ENCODE measurements around the gene CLSTN1.

Gene CLSTN1

DNA sequence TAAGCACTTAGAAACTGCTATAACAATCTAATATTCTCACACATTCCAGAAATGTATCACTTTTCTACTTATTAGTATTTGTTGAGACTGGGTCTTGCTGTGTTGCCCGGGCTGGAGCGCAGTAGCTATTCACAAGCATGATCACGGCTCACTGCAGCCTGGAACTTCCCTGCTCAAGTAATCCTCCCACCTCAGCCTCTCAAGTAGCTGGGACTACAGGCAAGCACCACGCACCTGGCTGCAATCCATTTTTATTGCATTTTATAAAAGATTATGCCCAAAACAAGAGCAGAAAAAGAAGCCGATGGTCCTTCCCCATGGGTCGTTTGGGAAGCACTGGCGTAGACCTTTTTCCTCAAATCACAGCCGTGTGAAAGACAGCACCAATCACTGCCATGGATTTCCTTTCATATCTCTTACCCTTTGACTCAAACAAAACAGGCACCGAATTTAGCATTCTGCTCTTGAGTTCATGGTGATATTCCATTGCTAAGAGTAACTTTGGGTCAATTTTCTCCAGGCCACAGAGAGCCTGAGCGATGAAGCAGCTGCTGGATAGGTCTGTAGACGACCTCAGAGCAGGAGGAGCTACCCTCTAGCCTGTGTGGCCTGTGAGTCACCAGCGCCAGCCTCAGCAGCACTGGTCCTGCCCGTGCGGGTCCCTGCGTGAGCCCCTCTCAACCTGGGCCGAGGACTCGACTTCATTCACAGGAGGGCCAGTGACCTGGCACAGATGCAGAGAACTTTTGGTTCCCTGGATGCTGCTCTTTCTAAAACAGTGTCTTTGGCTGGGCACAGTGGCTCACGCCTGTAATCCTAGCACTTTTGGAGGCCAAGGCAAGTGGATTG lies 91.4 kb downstream of the CLSTN1 start:
- H3K9ac ChIP-seq (ENCODE audit: low read length), result no peak overlapping the region

DNA sequence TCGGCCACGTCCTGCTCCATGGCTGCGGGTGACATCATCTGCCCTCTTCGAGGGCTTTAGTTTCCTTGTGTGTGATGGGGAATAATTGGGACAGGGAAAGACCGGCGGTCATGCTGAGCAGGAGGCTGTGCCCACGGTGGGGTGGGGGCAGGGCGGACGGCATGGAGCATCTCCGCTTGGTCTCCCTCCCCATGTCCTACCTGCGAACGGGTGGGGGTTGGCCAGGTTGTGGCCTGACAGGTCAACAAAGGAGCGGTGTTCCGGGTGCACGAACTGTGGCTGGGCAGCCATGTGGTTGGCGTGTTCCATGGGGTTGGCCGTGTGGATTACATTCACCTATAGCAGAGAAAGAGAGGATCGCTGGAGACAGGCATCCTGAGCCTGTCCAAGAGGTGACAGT lies 92.2 kb downstream of the CLSTN1 start:
- H3K4me3 ChIP-seq (ENCODE audit: low read length), result no peak overlapping the region
- no peaks in the 10 kb centered on the region for H3K4me1 ChIP-seq (ENCODE audit: control insufficient read depth, low read depth, low read length)
- no peaks in the 10 kb centered on the region for H3K9me3 ChIP-seq (ENCODE audit: control insufficient read depth, low read depth, low read length)
- no peak overlapping the region for H3K9ac ChIP-seq (ENCODE audit: low read length)
- H3K36me3 ChIP-seq (ENCODE audit: control insufficient read depth, low read depth, low read length), result peaks cover 84% of the 10 kb centered on the region
- H3K27me3 ChIP-seq (ENCODE audit: control insufficient read depth, insufficient read depth, low read length), result no peaks in the 10 kb centered on the region
- no peak overlapping the region for H3K27ac ChIP-seq (ENCODE audit: low read length)

More for the DNA sequence above, 91.4 kb downstream of the CLSTN1 start:
- Histone ChIP-seq H3K27ac (ENCODE audit: low read length) (no peak overlapping the region), H3K4me1 (ENCODE audit: control insufficient read depth, low read depth, low read length) (no peaks in the 10 kb centered on the region), H3K36me3 (ENCODE audit: control insufficient read depth, low read depth, low read length) (peaks cover 86% of the 10 kb centered on the region), H3K9me3 (ENCODE audit: control insufficient read depth, low read depth, low read length) (no peaks in the 10 kb centered on the region), H3K27me3 (ENCODE audit: control insufficient read depth, insufficient read depth, low read length) (no peaks in the 10 kb centered on the region), H3K4me3 (ENCODE audit: low read length) (no peak overlapping the region)

DNA sequence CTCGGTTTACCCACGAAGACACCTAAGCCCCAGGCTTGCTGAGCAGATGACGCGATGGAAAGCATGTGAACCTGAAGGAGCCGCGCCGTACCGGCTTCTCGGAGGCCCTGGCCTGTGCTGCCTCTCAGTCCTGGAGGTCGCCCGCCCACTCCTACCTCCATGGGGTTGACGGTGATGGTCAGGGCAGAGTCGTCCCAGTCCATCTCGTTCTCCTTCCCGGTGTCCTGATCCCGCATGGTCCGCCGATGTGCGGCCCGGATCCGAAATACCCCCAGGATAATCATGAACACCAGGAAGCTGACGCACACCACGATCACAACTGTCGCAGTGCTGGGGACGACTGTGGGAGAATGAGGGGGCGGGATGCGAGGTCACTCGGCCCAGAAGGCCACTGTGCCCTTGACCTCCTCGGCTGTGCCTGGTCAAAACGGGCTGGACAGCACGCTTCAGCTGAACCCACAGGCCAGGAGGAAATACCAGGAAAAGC lies 92.7 kb downstream of the CLSTN1 start:
- Histone ChIP-seq H3K36me3 (ENCODE audit: control insufficient read depth, low read depth, low read length) (peaks cover 79% of the 10 kb centered on the region), H3K27me3 (ENCODE audit: control insufficient read depth, insufficient read depth, low read length) (no peaks in the 10 kb centered on the region), H3K4me1 (ENCODE audit: control insufficient read depth, low read depth, low read length) (no peaks in the 10 kb centered on the region), H3K27ac (ENCODE audit: low read length) (no peak overlapping the region), H3K9ac (ENCODE audit: low read length) (no peak overlapping the region), H3K4me3 (ENCODE audit: low read length) (no peak overlapping the region), H3K9me3 (ENCODE audit: control insufficient read depth, low read depth, low read length) (no peaks in the 10 kb centered on the region)

DNA sequence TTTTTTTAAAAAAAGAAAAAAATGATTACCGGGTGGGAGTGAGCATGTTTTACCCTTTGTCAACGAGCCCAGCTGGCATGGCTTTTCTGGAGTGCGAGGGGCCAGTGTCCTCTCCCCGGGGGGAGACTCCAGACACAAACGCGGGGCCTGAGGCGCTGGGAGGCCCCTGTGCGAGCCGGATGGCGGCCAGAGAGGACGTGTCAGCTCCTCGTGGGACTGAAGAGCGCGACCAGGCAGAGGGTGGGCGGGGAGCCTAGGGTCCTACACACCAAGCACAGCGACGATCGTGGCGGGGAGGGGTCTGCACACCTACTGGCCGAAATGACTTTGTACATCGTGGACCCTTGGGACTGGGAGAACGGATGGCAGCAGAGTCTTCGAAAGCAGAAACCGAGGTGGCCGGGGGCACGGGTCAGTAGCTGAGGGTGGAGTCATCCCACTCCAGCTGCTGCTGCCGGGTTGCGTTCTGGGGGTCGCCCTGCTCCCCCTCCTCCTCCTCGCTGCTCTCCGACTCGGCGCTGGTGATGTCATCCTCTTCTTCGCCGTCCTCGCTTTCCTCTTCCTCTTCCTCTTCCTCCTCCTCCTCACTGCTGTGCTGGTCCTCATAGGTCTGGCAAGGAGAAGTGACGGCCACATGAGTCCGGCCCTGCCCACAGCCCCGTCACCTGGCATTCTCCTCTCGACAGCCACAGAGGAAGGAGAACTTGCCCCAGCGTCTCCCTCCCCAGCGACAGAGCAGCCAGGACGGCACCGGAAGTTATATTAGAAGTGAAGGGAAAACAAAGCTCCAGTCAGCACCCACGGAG lies 93.5 kb downstream of the CLSTN1 start:
- no peaks in the 10 kb centered on the region for H3K4me1 ChIP-seq (ENCODE audit: control insufficient read depth, low read depth, low read length)
- H3K9ac ChIP-seq (ENCODE audit: low read length), result no peak overlapping the region
- H3K4me3 ChIP-seq (ENCODE audit: low read length), result no peak overlapping the region
- peaks cover 71% of the 10 kb centered on the region for H3K36me3 ChIP-seq (ENCODE audit: control insufficient read depth, low read depth, low read length)
- no peak overlapping the region for H3K27ac ChIP-seq (ENCODE audit: low read length)
- H3K9me3 ChIP-seq (ENCODE audit: control insufficient read depth, low read depth, low read length), result no peaks in the 10 kb centered on the region
- no peaks in the 10 kb centered on the region for H3K27me3 ChIP-seq (ENCODE audit: control insufficient read depth, insufficient read depth, low read length)

DNA sequence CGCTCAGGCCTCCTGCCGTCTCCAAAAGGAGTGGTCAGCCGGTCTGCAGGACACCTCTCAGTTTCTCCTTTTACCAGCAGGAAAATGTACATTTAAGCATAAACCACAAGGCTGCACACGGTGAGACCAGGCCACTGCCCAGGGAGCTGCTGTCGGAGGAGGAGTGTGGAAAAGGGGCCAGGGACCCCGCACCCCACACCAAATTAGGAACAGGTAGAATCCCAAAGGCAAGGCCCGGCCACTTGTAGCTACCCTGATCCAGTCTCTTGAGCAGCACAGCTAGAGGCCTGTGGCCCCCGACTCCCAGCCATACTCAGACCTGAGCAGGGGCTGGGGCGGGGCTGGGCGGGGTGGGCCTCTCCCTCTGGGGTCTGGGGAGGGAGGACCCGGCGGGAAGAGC lies 94.2 kb downstream of the CLSTN1 start:
- peaks cover 63% of the 10 kb centered on the region for H3K36me3 ChIP-seq (ENCODE audit: control insufficient read depth, low read depth, low read length)
- H3K9ac ChIP-seq (ENCODE audit: low read length), result no peak overlapping the region
- H3K27ac ChIP-seq (ENCODE audit: low read length), result no peak overlapping the region

DNA sequence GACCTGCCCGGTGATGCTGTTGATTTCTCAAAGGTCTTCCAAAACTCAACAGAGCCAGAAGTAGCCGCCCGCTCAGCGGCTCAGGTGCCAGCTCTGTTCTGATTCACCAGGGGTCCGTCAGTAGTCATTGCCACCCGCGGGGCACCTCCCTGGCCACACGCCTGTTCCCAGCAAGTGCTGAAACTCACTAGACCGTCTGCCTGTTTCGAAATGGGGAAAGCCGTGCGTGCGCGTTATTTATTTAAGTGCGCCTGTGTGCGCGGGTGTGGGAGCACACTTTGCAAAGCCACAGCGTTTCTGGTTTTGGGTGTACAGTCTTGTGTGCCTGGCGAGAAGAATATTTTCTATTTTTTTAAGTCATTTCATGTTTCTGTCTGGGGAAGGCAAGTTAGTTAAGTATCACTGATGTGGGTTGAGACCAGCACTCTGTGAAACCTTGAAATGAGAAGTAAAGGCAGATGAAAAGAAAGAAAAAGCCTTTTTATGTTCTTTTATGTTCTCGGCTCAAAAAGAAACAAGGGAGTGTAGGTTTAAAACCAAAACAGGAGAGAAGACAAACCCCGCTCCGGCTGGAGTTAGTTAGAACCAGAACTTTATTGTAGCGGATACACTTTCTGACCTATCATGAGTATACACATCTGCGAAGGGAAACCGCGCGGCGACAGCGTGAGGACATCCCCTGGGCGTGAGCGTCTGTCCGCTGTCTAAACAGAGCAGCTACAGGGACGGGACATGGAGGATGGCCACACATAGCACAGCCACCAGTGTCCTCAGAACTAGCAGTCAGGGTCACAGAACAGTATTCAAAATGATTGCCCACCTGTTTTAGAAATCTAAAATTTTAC lies 95.1 kb downstream of the CLSTN1 start:
- Histone ChIP-seq H3K9ac (ENCODE audit: low read length) (no peak overlapping the region), H3K27me3 (ENCODE audit: control insufficient read depth, insufficient read depth, low read length) (no peaks in the 10 kb centered on the region), H3K4me3 (ENCODE audit: low read length) (no peak overlapping the region), H3K36me3 (ENCODE audit: control insufficient read depth, low read depth, low read length) (peaks cover 58% of the 10 kb centered on the region), H3K27ac (ENCODE audit: low read length) (no peak overlapping the region), H3K9me3 (ENCODE audit: control insufficient read depth, low read depth, low read length) (no peaks in the 10 kb centered on the region), H3K4me1 (ENCODE audit: control insufficient read depth, low read depth, low read length) (no peaks in the 10 kb centered on the region)

More for the DNA sequence above, 94.2 kb downstream of the CLSTN1 start:
- Histone ChIP-seq H3K27me3 (ENCODE audit: control insufficient read depth, insufficient read depth, low read length) (no peaks in the 10 kb centered on the region), H3K4me1 (ENCODE audit: control insufficient read depth, low read depth, low read length) (no peaks in the 10 kb centered on the region), H3K9me3 (ENCODE audit: control insufficient read depth, low read depth, low read length) (no peaks in the 10 kb centered on the region), H3K4me3 (ENCODE audit: low read length) (no peak overlapping the region)

DNA sequence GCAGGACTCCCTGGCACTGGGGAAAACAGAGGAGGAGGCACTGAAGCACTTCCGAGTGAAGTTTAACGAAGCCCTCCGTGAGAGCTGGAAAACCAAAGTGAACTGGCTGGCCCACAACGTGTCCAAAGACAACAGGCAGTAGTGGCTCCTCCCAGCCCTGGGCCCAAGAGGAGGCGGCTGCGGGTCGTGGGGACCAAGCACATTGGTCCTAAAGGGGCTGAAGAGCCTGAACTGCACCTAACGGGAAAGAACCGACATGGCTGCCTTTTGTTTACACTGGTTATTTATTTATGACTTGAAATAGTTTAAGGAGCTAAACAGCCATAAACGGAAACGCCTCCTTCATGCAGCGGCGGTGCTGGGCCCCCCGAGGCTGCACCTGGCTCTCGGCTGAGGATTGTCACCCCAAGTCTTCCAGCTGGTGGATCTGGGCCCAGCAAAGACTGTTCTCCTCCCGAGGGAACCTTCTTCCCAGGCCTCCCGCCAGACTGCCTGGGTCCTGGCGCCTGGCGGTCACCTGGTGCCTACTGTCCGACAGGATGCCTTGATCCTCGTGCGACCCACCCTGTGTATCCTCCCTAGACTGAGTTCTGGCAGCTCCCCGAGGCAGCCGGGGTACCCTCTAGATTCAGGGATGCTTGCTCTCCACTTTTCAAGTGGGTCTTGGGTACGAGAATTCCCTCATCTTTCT lies 96.7 kb downstream of the CLSTN1 start:
- Histone ChIP-seq H3K27ac (ENCODE audit: low read length) (no peak overlapping the region), H3K36me3 (ENCODE audit: control insufficient read depth, low read depth, low read length) (peaks cover 55% of the 10 kb centered on the region)

DNA sequence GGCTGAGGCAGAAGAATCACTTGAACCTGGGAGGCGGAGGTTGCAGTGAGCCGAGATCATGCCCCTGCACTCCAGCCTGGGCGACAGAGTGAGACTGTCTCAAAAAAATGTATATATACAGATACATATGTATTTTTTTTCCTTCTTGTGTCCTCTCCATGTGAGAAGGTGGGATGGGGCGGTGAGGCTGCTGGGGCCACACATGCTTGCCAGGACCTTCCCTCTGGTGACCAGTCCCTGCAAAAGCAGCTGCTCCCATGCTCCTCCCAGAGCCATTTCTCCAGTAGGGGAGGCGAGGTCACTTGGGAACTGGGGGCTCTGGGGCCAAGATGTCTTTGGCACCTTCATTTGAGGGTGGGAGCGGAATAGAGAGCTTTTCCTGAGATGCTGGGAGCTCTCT lies 97.4 kb downstream of the CLSTN1 start:
- peaks cover 48% of the 10 kb centered on the region for H3K36me3 ChIP-seq (ENCODE audit: control insufficient read depth, low read depth, low read length)
- H3K27ac ChIP-seq (ENCODE audit: low read length), result no peak overlapping the region
- H3K9ac ChIP-seq (ENCODE audit: low read length), result no peak overlapping the region
- no peaks in the 10 kb centered on the region for H3K27me3 ChIP-seq (ENCODE audit: control insufficient read depth, insufficient read depth, low read length)
- no peak overlapping the region for H3K4me3 ChIP-seq (ENCODE audit: low read length)
- H3K4me1 ChIP-seq (ENCODE audit: control insufficient read depth, low read depth, low read length), result peaks cover 3% of the 10 kb centered on the region
- H3K9me3 ChIP-seq (ENCODE audit: control insufficient read depth, low read depth, low read length), result no peaks in the 10 kb centered on the region

More for the DNA sequence above, 96.7 kb downstream of the CLSTN1 start:
- Histone ChIP-seq H3K9ac (ENCODE audit: low read length) (no peak overlapping the region), H3K9me3 (ENCODE audit: control insufficient read depth, low read depth, low read length) (no peaks in the 10 kb centered on the region), H3K27me3 (ENCODE audit: control insufficient read depth, insufficient read depth, low read length) (no peaks in the 10 kb centered on the region), H3K4me1 (ENCODE audit: control insufficient read depth, low read depth, low read length) (no peaks in the 10 kb centered on the region), H3K4me3 (ENCODE audit: low read length) (no peak overlapping the region)

DNA sequence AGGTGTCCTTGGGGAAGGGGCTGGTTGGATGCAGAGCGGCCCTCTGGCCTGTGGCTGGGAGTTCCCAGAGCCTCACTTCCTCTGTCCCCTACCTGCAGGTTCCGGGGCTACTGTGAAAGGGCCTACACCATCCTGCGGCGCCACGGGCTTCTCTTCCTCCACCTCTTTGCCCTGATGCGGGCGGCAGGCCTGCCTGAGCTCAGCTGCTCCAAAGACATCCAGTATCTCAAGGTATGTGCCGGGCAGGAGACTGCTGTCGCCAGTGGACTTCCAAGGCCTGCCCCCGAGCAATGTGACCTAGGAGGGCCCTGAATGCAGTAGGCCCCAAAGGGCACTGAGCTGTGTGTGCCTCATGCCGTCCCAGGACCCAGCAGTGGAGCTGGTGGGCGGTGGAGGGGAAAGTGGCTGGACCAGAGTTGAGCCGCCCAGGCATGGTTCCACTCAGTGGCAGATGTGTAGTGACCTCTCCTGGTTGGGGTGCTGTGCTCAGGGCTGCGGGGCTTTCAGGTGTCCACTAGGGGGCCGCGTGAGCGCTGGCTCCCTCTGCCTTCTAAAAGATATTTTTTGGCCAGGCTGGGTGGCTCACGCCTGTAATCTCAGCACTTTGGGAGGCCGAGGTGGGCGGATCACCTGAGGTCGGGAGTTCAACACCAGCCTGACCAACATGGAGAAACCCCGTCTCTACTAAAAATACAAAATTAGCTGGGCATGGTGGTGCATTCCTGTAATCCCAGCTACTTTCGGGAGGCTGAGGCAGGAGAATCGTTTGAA lies 98.9 kb downstream of the CLSTN1 start:
- no peaks in the 10 kb centered on the region for H3K9me3 ChIP-seq (ENCODE audit: control insufficient read depth, low read depth, low read length)
- no peaks in the 10 kb centered on the region for H3K27me3 ChIP-seq (ENCODE audit: control insufficient read depth, insufficient read depth, low read length)
- no peak overlapping the region for H3K9ac ChIP-seq (ENCODE audit: low read length)
- no peak overlapping the region for H3K27ac ChIP-seq (ENCODE audit: low read length)
- peaks cover 34% of the 10 kb centered on the region for H3K36me3 ChIP-seq (ENCODE audit: control insufficient read depth, low read depth, low read length)
- H3K4me3 ChIP-seq (ENCODE audit: low read length), result no peak overlapping the region
- H3K4me1 ChIP-seq (ENCODE audit: control insufficient read depth, low read depth, low read length), result peaks cover 3% of the 10 kb centered on the region

DNA sequence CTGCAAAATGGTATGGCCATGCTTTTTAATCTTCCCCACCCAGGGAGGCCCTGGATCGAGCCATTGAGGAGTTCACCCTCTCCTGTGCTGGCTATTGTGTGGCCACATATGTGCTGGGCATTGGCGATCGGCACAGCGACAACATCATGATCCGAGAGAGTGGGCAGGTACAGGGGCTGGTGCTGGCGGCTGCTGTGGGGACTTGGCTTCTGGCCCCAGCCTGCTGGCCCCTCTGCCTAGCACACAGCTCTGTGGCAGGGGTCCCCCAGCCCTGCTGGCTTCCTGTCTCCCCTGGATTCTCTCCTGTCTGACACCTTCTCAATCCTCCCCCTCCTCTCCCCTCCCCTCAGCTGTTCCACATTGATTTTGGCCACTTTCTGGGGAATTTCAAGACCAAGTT lies 99.8 kb downstream of the CLSTN1 start:
- H3K36me3 ChIP-seq (ENCODE audit: control insufficient read depth, low read depth, low read length), result peaks cover 28% of the 10 kb centered on the region

More for the DNA sequence above, 99.8 kb downstream of the CLSTN1 start:
- Histone ChIP-seq H3K4me1 (ENCODE audit: control insufficient read depth, low read depth, low read length) (peaks cover 3% of the 10 kb centered on the region), H3K4me3 (ENCODE audit: low read length) (no peak overlapping the region), H3K9me3 (ENCODE audit: control insufficient read depth, low read depth, low read length) (no peaks in the 10 kb centered on the region), H3K9ac (ENCODE audit: low read length) (no peak overlapping the region), H3K27me3 (ENCODE audit: control insufficient read depth, insufficient read depth, low read length) (no peaks in the 10 kb centered on the region), H3K27ac (ENCODE audit: low read length) (no peak overlapping the region)
